ENCODE results near the gene ZNF586.

The ZNF586 gene

DNA sequence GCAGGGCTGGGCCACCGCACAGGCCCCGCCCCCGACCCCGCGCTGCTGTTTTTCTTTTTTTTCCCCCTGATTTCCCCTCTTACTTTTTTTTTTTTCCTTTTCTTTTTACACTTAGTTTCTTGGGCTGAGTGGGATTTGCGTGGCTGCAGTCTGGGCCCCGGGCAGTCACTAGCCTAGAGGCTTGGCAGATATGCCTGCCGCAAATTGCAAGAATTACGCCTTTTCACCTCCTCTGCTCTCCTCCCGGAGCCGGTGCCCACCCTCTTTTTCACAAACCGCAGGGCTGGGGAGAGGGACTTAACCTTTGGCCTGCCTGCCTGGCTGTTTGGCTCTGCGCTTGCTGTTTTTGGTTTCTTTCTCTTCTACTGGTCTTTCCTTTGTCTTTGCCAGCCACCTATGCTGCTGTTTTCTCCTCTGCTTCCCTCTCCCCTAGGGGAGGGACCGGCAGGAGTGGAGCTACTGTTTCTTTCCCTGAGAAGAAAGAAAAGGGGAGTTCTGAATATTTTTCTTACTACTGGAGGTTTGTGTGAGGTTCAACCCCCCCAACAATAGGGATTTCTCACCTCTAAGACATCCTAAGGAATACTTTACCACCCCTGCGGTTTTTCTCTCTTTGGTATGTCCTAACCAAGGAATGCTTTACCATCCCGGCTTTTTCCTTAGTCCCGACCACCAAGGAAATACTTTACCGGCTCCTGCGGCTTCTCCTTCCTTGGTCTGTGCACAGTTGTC is 34.3 kb downstream of the ZNF586 start:
- H3K4me3 ChIP-seq (ENCODE audit: low read depth, low read length), result peak overlapping the region; percentile 42
- H3K27ac ChIP-seq (ENCODE audit: extremely low read depth, low read depth, low read length), result peak overlapping the region; percentile 41; the same call in 1 of the 2 replicates
- POLR2A ChIA-PET, result interaction anchor here (1.2 to 1.4 kb wide), 2 partner anchors 11 to 16 kb away, joined by 9 to 10 read pairs; partner anchors contain the start of gene ZNF552
- no peaks in the 10 kb centered on the region for H3K9me3 ChIP-seq (ENCODE audit: control insufficient read depth, insufficient read depth, low read depth, low read length)
- H3K4me1 ChIP-seq (ENCODE audit: control insufficient read depth, insufficient read depth, low read length), result peaks cover 6% of the 10 kb centered on the region; the same call in 1 of the 2 replicates
- peaks cover 32 to 34% of the 10 kb centered on the region in 2 experiments; a peak in 2 of 3 replicates for H3K36me3 ChIP-seq (ENCODE audit: control insufficient read depth in 2 of 2, insufficient read depth in 1 of 2, low read length in 2 of 2)
- CTCF ChIA-PET, result interaction anchor here (1.2 kb wide), 1 partner anchor 236 kb away, joined by 3 read pairs; no protein-coding TSS in a partner anchor
- TF ChIP-seq, protein P1, sequence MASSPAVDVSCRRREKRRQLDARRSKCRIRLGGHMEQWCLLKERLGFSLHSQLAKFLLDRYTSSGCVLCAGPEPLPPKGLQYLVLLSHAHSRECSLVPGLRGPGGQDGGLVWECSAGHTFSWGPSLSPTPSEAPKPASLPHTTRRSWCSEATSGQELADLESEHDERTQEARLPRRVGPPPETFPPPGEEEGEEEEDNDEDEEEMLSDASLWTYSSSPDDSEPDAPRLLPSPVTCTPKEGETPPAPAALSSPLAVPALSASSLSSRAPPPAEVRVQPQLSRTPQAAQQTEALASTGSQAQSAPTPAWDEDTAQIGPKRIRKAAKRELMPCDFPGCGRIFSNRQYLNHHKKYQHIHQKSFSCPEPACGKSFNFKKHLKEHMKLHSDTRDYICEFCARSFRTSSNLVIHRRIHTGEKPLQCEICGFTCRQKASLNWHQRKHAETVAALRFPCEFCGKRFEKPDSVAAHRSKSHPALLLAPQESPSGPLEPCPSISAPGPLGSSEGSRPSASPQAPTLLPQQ (tag by site-specific recombination; IDR thresholded peaks at IDR 0.05), result no peak
- TF ChIP-seq, protein P2, sequence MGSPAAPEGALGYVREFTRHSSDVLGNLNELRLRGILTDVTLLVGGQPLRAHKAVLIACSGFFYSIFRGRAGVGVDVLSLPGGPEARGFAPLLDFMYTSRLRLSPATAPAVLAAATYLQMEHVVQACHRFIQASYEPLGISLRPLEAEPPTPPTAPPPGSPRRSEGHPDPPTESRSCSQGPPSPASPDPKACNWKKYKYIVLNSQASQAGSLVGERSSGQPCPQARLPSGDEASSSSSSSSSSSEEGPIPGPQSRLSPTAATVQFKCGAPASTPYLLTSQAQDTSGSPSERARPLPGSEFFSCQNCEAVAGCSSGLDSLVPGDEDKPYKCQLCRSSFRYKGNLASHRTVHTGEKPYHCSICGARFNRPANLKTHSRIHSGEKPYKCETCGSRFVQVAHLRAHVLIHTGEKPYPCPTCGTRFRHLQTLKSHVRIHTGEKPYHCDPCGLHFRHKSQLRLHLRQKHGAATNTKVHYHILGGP (tag by site-specific recombination; IDR thresholded peaks at IDR 0.05), result no peak
- TF ChIP-seq, protein P3, sequence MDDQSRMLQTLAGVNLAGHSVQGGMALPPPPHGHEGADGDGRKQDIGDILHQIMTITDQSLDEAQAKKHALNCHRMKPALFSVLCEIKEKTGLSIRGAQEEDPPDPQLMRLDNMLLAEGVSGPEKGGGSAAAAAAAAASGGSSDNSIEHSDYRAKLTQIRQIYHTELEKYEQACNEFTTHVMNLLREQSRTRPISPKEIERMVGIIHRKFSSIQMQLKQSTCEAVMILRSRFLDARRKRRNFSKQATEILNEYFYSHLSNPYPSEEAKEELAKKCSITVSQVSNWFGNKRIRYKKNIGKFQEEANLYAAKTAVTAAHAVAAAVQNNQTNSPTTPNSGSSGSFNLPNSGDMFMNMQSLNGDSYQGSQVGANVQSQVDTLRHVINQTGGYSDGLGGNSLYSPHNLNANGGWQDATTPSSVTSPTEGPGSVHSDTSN (CRISPR knock-in tag; IDR thresholded peaks at IDR 0.05), result no peak
- TF ChIP-seq PRDM1 (tag by site-specific recombination; IDR thresholded peaks at IDR 0.05) (peak; percentile 54; the same call in 1 of the 2 replicates), ZNF510 (tag by site-specific recombination; IDR thresholded peaks at IDR 0.05; ENCODE audit: insufficient replicate concordance) (no peak), GLIS2 (tag by site-specific recombination; IDR thresholded peaks at IDR 0.05) (no peak), ZNF555 (tag by site-specific recombination; conservative IDR thresholded peaks at IDR 0.05) (no peak), AEBP2 (tag by site-specific recombination; IDR thresholded peaks at IDR 0.05; ENCODE audit: borderline replicate concordance) (no peak), ZNF530 (tag by site-specific recombination; IDR thresholded peaks at IDR 0.05; ENCODE audit: low read depth) (no peak), ZNF558 (tag by site-specific recombination; IDR thresholded peaks at IDR 0.05) (no peak), SP2 (tag by site-specific recombination; IDR thresholded peaks at IDR 0.05) (no peak), ZIC2 (tag by site-specific recombination; IDR thresholded peaks at IDR 0.05) (no peak), ZNF837 (tag by site-specific recombination; IDR thresholded peaks at IDR 0.05) (no peak), ZNF561 (tag by site-specific recombination; IDR thresholded peaks at IDR 0.05; ENCODE audit: borderline replicate concordance) (no peak), ZNF221 (tag by site-specific recombination; IDR thresholded peaks at IDR 0.05; ENCODE audit: borderline replicate concordance) (no peak), MEIS1 (CRISPR knock-in tag; IDR thresholded peaks at IDR 0.05; ENCODE audit: borderline replicate concordance) (no peak), EGR2 (tag by site-specific recombination; IDR thresholded peaks at IDR 0.05; ENCODE audit: low read depth) (no peak), ZNF670 (tag by site-specific recombination; IDR thresholded peaks at IDR 0.05; ENCODE audit: low read depth) (no peak), PRDM10 (tag by site-specific recombination; IDR thresholded peaks at IDR 0.05) (0 out of 2 replicates have a peak, but pooled peaks have one; percentile 18), ZNF202 (tag by site-specific recombination; IDR thresholded peaks at IDR 0.05; ENCODE audit: borderline replicate concordance) (0 out of 2 replicates have a peak, but pooled peaks have one; percentile 26), ZNF600 (tag by site-specific recombination; IDR thresholded peaks at IDR 0.05) (no peak), TRIM28 (IDR thresholded peaks at IDR 0.05; ENCODE audit: borderline replicate concordance, low read length) (no peak)
- TF ChIP-seq, protein P4, sequence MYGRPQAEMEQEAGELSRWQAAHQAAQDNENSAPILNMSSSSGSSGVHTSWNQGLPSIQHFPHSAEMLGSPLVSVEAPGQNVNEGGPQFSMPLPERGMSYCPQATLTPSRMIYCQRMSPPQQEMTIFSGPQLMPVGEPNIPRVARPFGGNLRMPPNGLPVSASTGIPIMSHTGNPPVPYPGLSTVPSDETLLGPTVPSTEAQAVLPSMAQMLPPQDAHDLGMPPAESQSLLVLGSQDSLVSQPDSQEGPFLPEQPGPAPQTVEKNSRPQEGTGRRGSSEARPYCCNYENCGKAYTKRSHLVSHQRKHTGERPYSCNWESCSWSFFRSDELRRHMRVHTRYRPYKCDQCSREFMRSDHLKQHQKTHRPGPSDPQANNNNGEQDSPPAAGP (tag by site-specific recombination; IDR thresholded peaks at IDR 0.05), result no peak
- TF ChIP-seq, protein P5, sequence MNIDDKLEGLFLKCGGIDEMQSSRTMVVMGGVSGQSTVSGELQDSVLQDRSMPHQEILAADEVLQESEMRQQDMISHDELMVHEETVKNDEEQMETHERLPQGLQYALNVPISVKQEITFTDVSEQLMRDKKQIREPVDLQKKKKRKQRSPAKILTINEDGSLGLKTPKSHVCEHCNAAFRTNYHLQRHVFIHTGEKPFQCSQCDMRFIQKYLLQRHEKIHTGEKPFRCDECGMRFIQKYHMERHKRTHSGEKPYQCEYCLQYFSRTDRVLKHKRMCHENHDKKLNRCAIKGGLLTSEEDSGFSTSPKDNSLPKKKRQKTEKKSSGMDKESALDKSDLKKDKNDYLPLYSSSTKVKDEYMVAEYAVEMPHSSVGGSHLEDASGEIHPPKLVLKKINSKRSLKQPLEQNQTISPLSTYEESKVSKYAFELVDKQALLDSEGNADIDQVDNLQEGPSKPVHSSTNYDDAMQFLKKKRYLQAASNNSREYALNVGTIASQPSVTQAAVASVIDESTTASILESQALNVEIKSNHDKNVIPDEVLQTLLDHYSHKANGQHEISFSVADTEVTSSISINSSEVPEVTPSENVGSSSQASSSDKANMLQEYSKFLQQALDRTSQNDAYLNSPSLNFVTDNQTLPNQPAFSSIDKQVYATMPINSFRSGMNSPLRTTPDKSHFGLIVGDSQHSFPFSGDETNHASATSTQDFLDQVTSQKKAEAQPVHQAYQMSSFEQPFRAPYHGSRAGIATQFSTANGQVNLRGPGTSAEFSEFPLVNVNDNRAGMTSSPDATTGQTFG (tag by site-specific recombination; IDR thresholded peaks at IDR 0.05; ENCODE audit: borderline replicate concordance), result no peak

Measured in HEK293 (cell line).